GM12878 (cell line): ENCODE results near the gene IL22.

Experiments
- CTCF ChIP-seq, 3 experiments: IDR thresholded peaks in 2 of 3; conservative IDR thresholded peaks in 1 of 3; 2 replicates each; pipeline ENCODE4 v1.5.1; 2011; ENCODE audit warnings: low read depth in 3 of 3, low read length in 3 of 3, mild to moderate bottlenecking in 3 of 3, control low read depth in 2 of 3, moderate library complexity in 2 of 3, inconsistent platforms in 1 of 3, mixed read lengths in 1 of 3; ENCODE audit not compliant: control insufficient read depth in 2 of 3, insufficient read depth in 1 of 3; ENCODE audit errors: extremely low read depth in 1 of 3
- EP300 ChIP-seq, 2 experiments: fragments of 150-350 bp in 1 of 2; IDR thresholded peaks; 2 replicates each; pipeline ENCODE4 v1.6.1; 2011 to 2012; ENCODE audit warnings: low read depth in 2 of 2, low read length in 2 of 2, borderline replicate concordance in 1 of 2, improper control_type of control experiment in 1 of 2, inconsistent platforms in 1 of 2; ENCODE audit not compliant: control insufficient read depth in 1 of 2
- MAX ChIP-seq: IDR thresholded peaks from 2 replicates; pipeline ENCODE4 v1.6.1; 2012; ENCODE audit warnings: low read depth, low read length, improper control_type of control experiment
- NBN ChIP-seq: fragments of 450-650 bp; IDR thresholded peaks from 2 replicates; pipeline ENCODE4 v1.6.1; 2016
- NFIC ChIP-seq: IDR thresholded peaks from 2 replicates; pipeline ENCODE4 v1.6.1; 2012; ENCODE audit warnings: low read depth, mild to moderate bottlenecking, inconsistent platforms, low read length, moderate library complexity
- SRF ChIP-seq, 2 experiments: IDR thresholded peaks; 2 replicates each; pipeline ENCODE4 v1.6.1; 2011; ENCODE audit warnings: low read depth in 2 of 2, low read length in 2 of 2, mild to moderate bottlenecking in 1 of 2, moderate library complexity in 1 of 2

GRCh38 chr12:68198507-68199086 is 54.8 kb downstream of the IL22 start:
- TF ChIP-seq SRF (IDR thresholded peaks at IDR 0.05; ENCODE audit: low read depth in 2 of 2, low read length in 2 of 2) (no peak), MAX (no peak), CTCF (IDR thresholded peaks at IDR 0.05 in 2 of 3, conservative IDR thresholded peaks at IDR 0.05 in 1 of 3; ENCODE audit: control insufficient read depth in 2 of 3, extremely low read depth in 1 of 3, insufficient read depth in 1 of 3, low read depth in 3 of 3, low read length in 3 of 3) (no peak), EP300 (IDR thresholded peaks at IDR 0.05; ENCODE audit: borderline replicate concordance in 1 of 2, control insufficient read depth in 1 of 2, low read depth in 2 of 2, low read length in 2 of 2) (no peak), NFIC (no peak), NBN (no peak)
